Stimulated activated CD4-positive, alpha-beta T cell treated with anti-CD3 and anti-CD28 coated beads, Interleukin-12 subunit alpha, Interleukin-12 subunit beta, amount 100 ng/mL, for 4 hours (primary cell): ENCODE results near the gene CEMIP2.
"Not testable (repeated sequence)": the region's sequence is repeated elsewhere in the genome, so short reads cannot be mapped to it uniquely, and the experiment has no call there.

Experiments used
- DNase-seq: peaks from one replicate; pipeline ENCODE4 v3.0.0-alpha.2; 2020

Gene CEMIP2

GRCh38 chr9:71706176-71706575 is 62.1 kb downstream of the CEMIP2 start:
- DNase-seq, result no peak

GRCh38 chr9:71704796-71705195 is 63.5 kb downstream of the CEMIP2 start:
- no peak for DNase-seq

GRCh38 chr9:71703172-71703872 is 65.0 kb downstream of the CEMIP2 start:
- DNase-seq, result no peak

- no peak for DNase-seq
These were observed 70.4 kb downstream of the CEMIP2 start for GRCh38 chr9:71697882-71698281.

GRCh38 chr9:71694332-71694731 is 74.0 kb downstream of the CEMIP2 start:
- no peak for DNase-seq

GRCh38 chr9:71693607-71694006 is 74.7 kb downstream of the CEMIP2 start:
- DNase-seq, result no peak

- no peak for DNase-seq
These were observed 76.0 kb downstream of the CEMIP2 start for GRCh38 chr9:71692337-71692736.

- DNase-seq, result not testable (repeated sequence)
These were observed 76.7 kb downstream of the CEMIP2 start for GRCh38 chr9:71691576-71691975.

- no peak for DNase-seq
These were observed 77.5 kb downstream of the CEMIP2 start for GRCh38 chr9:71690689-71691435.

GRCh38 chr9:71690063-71690688 is 78.1 kb downstream of the CEMIP2 start:
- no peak for DNase-seq

- no peak for DNase-seq
These were observed 80.6 kb downstream of the CEMIP2 start for GRCh38 chr9:71687676-71688075.

- no peak for DNase-seq
These were observed 82.3 kb downstream of the CEMIP2 start for GRCh38 chr9:71685988-71686387.

GRCh38 chr9:71685394-71685793 is 82.9 kb downstream of the CEMIP2 start:
- DNase-seq, result no peak

GRCh38 chr9:71684566-71684965 is 83.7 kb downstream of the CEMIP2 start:
- no peak for DNase-seq

- no peak for DNase-seq
These were observed 84.6 kb downstream of the CEMIP2 start for GRCh38 chr9:71683598-71684235.

- no peak for DNase-seq
These were observed 86.5 kb downstream of the CEMIP2 start for GRCh38 chr9:71681708-71682272.

GRCh38 chr9:71681104-71681707 is 87.1 kb downstream of the CEMIP2 start:
- no peak for DNase-seq

GRCh38 chr9:71680189-71680980 is 87.9 kb downstream of the CEMIP2 start:
- DNase-seq, result no peak

GRCh38 chr9:71678999-71679398 is 89.3 kb downstream of the CEMIP2 start:
- no peak for DNase-seq

GRCh38 chr9:71677209-71677608 is 91.1 kb downstream of the CEMIP2 start:
- DNase-seq, result no peak

- DNase-seq, result no peak
These were observed 91.9 kb downstream of the CEMIP2 start for GRCh38 chr9:71676460-71676859.

GRCh38 chr9:71675857-71676165 is 92.5 kb downstream of the CEMIP2 start:
- no peak for DNase-seq
